Kidney glomerular epithelial cell (primary cell): ENCODE results near the gene YWHAH.
A peak's percentile ranks its signal among the peaks of the same experiment; 100 is the strongest.

Experiments
- DNase-seq: peaks from one replicate; lab custom pipeline; 2025; lab: John Stamatoyannopoulos, UW

YWHAH gene

DNA sequence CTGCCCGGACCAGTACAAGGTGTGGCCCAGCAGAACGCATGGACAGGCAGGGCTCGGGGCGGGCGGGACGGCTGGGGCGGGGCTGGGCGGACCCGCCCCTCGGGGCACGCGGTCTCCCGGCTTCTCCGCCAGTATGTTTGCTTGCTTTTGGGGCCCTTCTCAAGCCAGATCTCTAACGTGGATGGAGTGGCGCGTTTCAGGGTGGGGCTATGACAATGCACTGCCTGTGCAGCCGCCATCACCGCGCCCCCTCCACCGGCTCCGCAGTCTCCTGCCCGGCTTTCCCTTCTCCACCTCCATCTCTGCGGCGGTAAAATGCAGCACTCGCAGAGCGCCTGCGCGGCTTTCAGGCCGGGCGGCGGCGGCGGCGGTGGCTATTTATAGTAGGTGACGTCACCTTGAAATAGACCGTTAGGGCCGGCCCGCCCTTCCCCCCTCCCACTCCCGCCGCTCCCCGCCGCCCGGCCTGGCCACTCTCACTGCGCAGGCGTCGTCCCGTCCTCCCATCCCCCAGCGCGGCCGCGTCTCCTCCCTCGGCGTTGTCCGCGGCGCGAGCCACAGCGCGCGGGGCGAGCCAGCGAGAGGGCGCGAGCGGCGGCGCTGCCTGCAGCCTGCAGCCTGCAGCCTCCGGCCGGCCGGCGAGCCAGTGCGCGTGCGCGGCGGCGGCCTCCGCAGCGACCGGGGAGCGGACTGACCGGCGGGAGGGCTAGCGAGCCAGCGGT is at the start of gene YWHAH:
Gene YWHAH, plus strand, starts transcription at position 558 of the 722 bp plus-strand sequence. CDS start 199 bp downstream, outside the sequence.
- peak; percentile 91 for DNase-seq

DNA sequence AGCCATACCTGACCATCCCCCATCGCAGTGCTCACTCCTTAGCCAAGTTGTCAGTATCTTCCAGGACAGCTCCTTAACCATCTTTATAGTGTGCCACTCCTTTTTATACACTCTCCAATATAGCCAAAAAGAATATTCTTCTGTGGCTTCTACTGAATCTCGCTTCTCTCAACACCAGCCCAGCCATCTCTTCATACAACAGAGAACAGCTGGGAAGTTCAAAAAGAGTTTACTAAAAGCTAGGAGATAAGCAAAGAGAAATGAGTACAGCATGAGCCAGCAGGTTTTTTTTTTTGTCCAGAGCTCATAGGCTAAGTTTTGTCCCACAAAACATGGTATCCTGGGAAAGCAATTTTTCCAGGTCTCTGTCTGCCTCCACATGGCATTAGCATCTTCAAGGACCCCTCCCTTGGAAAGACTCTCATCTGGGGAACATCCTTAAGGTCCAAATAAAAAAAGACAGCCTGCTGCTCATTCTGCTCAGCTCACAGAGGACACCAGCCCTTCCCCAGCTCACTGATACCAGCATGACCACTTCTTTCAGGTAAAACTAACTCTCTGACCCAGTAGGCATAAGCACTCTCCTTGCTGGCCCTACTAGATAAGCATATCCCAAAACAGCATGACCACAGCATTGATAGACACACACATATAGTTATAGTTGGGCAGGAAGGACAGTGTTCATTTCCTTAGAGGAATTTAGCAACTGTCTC is 48.8 kb upstream of the YWHAH start:
- no peak for DNase-seq

DNA sequence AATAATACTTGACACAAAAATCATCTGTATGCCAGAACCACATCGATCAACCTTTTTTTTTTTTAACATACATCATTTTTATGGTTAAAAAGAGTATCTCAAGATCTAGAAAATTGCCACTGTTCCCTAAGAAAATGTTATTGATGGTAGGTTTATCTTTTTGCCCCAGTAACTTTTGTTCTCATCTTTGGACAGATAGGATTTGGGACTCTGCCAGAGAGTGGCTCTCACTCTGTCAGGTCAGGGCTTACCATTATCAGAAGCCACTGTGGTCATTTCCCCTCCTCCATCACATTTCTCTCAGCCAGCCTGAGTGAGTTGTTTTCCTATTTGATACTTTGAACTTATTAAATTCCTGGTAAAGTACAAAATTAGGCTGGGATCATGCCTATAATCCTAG is 47.9 kb upstream of the YWHAH start:
- no peak for DNase-seq

DNA sequence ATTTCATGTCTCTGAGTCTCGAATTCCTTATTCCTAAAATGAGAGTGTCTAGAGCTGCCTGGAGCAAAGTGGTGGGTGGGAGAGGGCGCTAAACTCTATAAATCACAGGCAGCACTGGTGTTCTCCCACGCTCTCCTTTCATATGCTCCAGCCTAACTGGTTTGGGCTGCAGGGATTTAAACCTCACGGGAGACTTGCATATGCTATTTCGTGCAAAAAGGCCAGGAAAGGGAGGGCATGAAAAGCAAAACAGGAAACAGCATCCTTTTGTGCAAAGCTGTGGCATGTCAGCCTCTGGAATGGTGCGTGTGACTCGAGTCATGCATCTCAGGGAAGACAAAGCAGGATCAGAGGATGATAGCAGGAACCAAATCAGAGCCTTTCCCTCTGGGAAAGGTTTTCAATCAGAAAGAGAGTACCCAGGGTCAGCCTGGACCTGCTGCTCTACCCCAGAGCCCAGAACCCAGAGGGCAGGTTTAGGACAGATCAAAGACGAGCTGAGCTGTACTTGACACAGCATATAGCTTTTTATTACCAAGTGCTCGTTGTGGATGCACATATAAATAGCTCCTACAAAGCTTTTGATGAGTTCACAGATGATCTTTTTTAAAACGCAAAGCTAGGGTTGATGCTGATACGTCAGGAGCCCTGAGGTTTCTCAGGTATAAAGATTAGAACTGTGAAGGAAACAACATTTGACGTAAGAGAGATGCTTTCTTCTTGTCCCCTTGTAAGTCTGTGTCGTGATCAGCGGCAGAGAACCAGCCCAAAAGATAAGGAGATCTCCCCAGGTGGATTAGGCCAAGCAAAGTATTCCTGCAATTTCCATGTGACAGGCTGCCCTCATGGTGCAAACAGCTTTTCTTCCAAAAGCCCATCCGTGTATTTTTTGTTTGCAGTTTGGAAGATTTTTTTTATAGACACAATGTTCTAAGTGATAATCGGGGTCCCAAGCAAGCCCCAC is 46.2 kb upstream of the YWHAH start:
- DNase-seq, result no peak

DNA sequence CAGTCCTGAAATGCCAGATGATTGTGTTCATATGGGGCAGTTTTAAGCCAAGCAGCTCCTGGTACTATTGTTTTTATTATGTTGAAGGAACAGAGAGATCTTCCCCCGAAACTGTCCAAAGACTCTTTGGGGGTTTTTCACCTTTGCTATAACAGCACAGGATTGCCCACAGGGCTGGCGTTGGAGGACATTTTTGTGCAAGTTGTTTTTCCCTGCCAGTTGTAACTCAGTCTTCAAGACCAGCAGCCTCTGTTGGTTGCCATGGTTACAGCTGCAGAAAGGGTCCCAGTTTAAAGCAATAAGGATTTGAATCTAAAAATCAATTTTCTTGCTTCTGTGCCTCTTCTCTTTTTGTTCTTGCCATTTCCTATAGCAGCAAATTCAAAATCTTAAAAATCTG is 45.4 kb upstream of the YWHAH start:
- DNase-seq, result no peak

DNA sequence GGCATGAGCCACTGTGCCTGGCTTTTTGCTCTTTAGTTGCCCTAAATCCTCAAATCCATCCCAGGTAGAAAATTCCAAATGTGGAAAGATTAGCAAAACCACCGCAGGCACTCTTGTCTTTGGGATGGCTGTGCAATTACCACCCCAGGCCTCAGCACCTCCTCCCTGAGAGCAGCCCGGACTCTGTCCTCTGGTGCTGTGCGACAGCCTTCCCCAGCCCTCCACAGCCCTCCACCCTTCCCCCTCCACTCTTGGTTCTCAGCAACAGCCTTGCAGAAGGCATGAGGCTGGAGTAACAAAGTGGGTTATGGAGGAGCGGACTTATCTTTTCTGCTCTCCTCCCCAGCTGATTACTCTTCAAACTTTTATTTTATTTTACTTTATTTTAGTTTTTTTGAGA is 44.7 kb upstream of the YWHAH start:
- DNase-seq, result no peak

DNA sequence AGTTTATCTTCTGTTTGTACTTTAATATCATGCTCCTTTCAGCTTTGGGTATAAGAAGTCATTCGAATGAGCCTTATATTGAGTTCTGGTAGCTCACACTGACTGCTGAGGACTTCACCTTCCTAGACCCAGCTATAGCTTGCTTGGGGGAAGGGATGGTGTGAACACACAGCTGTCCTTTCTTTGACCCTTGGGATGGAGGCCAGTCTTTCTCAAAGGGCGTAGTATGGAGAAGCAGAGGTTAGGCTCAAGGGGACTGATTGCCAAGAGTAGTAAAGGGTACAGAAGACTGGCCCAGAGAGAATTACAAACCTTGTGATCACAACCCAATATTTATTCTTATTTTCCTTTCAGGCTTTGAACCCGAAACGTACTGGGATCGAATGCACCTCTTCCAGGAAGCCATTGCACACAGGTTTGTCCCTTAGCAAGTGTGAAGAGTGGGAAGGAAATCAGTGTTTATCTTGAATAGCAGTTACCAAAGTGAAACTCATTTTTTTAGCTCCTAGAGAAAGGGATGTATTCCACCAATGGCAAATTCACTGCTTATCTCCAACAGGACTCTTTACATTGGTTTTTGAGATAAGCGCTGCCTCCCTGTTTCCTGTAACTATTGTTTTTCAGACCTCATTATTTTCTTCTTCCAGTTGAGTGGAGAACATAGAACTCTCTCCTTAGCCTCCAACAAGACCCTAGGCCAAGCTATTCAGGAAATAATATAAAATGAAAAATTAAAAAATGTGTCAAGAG is 42.8 kb upstream of the YWHAH start:
- no peak for DNase-seq

DNA sequence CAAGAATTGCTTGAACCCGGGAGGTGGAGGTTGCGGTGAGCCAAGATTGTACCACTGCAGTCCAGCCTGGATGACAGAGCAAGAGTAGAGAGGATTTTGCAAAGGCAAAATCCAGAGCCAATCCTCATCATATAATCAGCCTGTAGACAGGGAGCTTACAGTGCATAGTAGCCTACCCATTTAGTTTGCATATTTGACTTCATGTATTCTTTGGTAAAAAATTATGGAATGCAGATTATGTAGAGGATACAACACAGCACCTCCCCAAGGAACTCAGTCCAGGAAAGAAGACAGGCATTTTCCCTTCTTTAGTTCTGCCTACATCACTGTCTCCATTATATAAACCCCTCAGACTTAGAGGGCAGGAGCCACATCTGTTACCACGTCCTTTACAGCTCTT is 39.7 kb upstream of the YWHAH start:
- no peak for DNase-seq

DNA sequence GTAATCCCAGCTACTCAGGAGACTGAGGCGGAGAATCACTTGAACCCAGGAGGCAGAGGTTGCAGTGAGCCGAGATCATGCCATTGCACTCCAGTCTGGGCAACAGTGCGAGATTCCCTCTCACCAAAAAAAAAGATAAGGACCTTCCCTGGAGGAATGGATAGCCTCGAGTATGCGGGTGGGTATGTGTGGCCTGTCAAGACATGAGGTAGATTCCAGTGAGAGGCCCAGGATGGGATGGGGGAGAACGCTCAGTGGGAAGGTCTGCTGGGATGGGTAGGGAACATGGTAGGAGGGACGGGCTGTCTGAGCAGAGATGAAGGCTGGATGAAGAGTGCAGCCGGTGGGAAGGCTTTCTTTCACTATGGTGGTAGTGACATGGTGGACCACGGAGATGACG is 39.0 kb upstream of the YWHAH start:
- no peak for DNase-seq

DNA sequence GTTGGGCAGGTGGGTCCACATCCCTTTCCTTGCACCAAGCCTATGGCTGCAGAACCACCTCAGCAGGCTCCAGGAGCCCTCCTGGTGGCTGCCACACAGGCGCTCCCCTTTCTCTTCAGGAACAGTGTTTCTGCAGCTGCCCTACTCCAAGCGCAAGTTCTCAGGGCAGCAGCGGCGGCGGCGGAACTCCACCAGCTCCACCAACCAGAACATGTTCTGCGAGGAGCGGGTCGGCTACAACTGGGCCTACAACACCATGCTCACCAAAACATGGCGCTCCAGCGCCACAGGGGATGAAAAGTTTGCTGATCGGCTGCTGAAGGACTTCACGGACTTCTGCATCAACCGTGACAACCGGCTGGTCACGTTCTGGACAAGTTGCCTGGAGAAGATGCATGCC is 38.2 kb upstream of the YWHAH start:
- DNase-seq, result no peak

DNA sequence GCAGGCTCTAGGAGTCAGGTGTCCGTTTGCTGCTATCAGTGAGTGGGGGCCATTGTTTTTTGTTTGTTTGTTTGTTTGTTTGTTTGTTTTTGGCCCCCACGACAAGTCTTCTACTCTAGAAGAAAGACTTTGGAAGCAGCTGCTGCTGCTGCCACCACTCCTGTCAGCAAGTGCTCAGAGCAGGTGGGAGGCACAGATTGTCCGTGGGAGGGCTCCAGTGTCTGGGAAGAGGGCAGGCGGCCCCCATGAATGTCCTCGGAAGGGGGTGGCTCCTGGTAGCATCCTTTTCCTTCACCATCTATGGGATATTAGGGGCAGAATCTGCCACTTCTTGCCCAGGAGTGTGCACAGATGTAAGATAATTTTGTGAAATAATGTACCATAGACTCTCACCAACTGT is 37.8 kb upstream of the YWHAH start:
- DNase-seq, result no peak

DNA sequence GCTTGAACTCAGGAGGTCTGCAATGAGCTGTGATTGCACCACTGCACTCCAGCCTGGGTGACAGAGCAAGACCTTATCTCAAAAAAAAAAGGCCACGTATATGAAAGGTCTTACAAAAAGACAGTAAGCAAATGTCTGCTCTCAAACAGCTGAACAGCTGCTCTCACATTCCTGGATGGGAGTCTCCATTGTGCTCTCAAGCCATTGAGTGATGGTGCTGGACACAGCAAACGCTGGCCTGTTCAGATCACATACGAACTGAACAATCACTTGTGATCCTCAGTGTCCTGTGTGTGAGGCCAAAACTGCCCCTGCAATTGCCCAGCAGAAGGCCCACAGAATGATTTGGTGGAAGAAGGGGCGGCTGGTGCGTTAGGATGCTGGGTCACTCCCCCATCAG is 34.4 kb upstream of the YWHAH start:
- no peak for DNase-seq

DNA sequence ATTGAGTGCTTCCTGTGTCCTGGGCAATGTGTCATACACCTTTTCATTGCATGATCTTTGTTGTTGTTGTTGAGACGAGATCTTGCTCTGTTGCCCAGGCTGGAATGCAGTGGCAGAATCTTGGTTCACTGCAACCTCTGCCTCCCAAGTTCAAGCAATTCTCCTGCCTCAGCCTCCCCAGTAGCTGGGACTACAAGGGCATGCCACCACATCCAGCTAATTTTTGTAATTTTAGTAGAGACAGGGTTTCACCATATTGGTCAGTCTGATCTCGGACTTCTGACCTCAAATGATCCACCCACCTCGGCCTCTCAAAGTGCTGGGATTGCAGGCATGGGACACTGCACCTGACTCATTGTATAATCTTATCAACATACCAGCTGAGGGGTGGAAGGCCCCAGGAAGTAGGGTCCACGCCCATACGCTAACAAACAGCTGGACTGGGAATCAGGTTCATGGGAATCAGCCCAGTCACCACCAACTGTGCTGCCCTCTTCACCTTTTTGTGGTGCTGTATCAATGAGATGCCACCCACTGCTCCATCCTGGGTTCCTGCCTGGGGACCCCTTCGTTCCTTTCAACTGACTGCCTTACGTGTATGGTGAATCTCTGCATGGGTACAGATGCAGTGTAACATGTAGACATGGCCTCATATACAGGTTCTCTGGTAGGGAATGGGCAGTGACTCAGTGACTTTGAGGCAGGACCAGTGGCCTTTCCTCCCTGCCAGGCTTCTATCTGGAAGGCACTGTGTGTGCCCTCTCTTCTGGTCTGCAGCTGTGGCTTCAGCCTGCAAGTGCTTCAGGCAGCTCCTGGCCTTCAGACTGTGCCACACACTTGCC is 32.5 kb upstream of the YWHAH start:
- DNase-seq, result no peak

DNA sequence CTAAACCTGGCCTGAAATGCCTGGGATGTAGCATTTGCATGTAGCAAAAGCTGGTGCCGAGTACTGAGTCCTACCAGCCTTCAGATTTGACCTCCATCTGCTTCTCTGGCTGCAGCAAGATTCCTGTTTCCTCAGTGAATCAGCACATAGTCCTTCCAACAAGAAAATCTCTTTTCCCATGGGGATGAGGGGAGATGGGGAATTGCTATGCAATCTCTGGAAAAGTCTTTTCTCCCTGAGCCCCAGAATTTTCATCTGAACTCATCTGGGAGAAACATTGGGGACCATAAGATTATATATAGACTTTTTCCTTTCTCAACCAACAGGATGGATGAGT is 32.0 kb upstream of the YWHAH start:
- no peak for DNase-seq

DNA sequence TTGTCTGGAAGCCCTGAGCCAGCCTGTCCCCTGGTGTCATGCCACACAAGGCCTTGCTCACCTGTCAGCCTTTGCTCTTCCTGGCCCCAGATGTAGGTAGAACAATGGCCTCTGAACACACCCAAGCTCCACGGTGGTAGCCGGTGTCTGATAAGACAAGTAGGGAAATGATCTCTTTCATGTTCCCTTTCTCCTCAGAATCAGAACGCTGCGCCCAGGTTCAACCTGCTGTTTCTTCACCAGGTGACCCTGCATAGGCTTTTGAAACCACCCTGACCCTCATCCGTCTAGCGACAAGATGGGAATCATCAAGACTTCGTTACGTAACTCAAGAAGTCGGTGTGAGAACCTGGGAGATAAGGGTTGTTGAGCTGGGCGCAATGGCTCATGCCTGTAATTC is 28.7 kb upstream of the YWHAH start:
- DNase-seq, result no peak

DNA sequence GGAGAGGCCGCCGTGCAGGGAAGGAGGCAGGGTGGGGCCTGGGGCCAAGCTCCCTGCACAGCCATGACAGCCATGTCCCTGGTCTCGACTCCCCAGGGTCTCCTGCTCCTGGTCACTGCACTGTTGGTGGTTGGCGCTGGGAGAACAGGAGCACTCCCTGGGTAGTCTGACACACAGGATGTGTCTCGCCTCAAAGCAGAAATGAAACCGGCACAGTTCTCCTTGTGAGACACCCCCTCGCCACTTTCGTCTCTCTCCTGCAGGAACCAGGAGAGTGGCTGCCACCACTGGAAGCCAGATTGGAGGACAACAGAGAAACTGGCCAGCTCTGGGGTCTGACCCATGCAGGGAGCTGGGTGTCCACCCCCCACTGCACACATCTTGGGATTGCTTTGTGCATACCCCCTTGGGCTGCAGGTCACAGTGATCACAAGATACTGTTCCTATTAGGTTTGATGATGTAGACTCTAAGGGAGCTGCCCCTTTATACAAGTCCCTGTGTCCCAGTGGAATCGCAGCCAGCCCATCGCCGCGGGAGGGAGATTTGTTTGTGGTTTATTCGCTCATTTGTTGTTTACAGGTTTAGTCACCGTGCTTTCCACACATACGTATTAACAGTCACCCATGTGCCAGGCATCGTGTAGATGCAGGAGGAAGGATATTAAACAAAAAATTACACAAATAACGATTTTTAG is 27.0 kb upstream of the YWHAH start:
- no peak for DNase-seq

DNA sequence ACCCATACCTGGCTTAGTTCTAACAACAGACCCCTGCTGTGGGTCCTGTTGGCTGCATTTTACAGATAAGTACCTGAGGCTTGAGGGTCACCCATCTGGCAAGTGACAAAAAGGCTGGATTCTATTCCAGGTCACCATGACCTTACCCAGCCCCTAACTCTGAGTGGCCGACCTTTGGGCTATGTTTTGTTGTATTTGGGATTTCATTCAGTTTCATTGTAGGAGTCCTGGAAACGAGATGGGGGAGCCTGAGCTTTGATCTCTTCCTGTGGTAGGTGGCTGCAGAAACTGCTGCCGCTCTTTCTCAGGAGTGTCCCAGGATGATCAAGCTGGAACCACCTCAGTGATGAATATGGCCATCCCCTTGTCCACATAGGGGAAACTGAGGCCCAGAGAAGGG is 24.6 kb upstream of the YWHAH start:
- no peak for DNase-seq

DNA sequence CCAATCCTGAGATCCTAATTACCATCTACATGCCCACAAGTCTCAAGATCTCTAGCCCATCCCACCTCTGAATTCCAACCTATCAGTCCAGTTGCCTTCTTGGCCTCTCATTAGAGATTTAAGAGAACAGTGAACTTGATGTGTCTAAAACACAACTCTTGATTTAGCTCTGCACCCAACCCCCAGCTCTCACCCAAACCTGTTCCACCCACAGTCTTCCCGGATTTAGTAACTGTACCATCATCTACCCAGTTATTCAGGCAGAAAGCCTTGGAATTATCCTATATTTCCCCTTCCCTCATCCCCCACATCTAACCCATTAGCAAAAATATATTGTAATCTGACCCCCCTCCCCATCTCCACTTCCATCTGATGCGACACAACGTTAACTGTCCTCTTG is 24.0 kb upstream of the YWHAH start:
- no peak for DNase-seq

DNA sequence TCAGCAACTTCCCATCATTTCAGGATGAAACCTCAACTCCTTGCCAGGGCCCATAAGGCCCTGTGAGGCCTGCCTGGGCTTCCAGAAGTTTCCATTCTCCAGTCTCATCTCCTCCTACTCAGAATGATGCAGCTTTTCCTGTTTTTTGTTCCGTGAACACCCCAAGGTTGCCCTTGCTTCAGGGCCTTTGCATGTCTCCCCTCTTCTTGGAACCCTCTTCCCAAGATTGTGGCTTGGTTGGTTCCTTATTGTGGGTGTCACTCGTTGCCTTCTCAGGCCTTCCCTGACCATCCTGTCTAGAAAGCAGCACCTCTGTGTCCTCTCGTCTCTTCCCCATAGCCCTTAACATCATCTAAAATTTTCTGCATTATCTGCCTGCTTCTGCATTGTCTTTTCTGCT is 23.2 kb upstream of the YWHAH start:
- DNase-seq, result no peak

DNA sequence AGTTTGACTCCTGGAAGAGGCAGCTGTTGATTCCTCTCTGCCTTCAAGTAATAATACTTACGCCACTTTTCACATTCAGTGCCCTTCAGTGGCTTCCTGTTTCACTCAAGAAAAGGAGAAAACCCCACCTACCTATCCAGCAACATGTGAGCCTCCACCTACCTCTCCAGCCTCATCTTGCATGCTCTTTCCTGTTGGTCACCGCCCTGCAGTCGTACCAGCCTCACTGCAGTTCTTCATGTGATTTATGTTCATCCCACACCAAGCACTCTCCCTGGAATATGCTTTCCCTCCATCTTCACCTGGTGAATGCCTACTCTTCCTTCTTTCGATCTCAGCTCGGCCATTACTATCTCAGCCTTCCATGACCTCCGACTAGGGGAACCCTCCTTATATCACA is 21.8 kb upstream of the YWHAH start:
- DNase-seq, result no peak

DNA sequence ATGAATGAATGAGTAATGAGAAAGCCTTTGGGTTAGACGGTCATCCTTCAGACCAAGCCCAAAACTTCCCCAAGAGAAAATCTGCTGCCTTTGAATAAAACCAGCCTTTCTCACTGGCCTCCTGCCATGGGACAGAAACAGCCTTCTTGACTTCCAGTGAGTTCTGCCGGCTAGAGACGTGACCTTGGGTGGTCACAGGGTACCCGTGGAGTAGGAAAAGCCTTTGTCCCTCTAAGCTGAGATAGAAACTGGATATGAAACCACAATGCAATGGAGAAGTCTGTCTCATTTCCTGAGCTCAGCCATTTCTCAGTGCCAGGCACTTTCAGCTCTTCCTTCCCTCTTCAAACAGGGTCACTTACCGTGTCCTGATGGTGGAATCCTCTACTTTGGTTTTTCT is 21.2 kb upstream of the YWHAH start:
- DNase-seq, result no peak
